ENCODE results near the gene FOXC1.

DNA sequence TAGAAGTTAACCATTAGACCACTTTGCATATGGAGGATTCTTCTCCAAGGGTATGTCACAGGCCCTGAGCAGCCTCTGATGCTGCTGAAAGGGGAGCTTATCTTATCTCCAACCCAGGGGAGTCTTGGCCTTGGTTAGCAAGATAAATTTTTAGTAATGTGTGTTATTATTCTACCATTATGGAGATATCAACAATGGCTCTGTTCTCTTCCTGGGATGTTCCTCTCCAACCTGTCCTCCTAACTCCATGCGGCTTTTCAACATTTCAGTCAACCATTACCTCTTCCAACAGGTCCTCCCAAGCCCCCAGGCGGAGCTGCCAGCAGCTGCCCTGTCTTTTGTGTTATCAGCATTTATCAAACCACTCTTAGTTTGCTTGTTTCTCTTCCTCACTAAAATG, 48.4 kb upstream of the FOXC1 start:
- no peak for TF ChIP-seq POLR2A (IDR thresholded peaks at IDR 0.05)
- no peak for TF ChIP-seq CTCF (IDR thresholded peaks at IDR 0.05)
- no peak for TF ChIP-seq POLR2AphosphoS5 (IDR thresholded peaks at IDR 0.05)
- no peak for TF ChIP-seq EP300 (IDR thresholded peaks at IDR 0.05)
